Ramos (cell line): ENCODE measurements around the gene RRP12.

Experiments
- in situ Hi-C: fragments of 300-500 bp; cut with MboI; formaldehyde crosslinking; loops from one replicate; pipeline ENCODE4 v1.14.3; 2022; ENCODE audit warnings: low sequenced_read_pairs; ENCODE audit not compliant: unreplicated experiment

The RRP12 gene

GRCh38 chr10:97376413-97376812, 24.7 kb downstream of the RRP12 start:
- in situ Hi-C loops: no loop called here

- in situ Hi-C loops: no loop called here
Observed at GRCh38 chr10:97373456-97373855, 27.7 kb downstream of the RRP12 start.

- in situ Hi-C loops: no loop called here
Observed at GRCh38 chr10:97372233-97372875, 28.8 kb downstream of the RRP12 start.

- in situ Hi-C loops: no loop called here
Observed at GRCh38 chr10:97371696-97372095, 29.4 kb downstream of the RRP12 start.

- in situ Hi-C loops: no loop called here
Observed at GRCh38 chr10:97367126-97367649, 34.0 kb downstream of the RRP12 start.

- in situ Hi-C loops: no loop called here
Observed at GRCh38 chr10:97366572-97366971, 34.6 kb downstream of the RRP12 start.

- in situ Hi-C loops: no loop called here
Observed at GRCh38 chr10:97365761-97366351, 35.3 kb downstream of the RRP12 start.

GRCh38 chr10:97363071-97363470, 38.1 kb downstream of the RRP12 start:
- in situ Hi-C loops: no loop called here

- in situ Hi-C loops: no loop called here
Observed at GRCh38 chr10:97362310-97363033, 38.7 kb downstream of the RRP12 start.

GRCh38 chr10:97361537-97361901, 39.6 kb downstream of the RRP12 start:
- in situ Hi-C loops: no loop called here

- in situ Hi-C loops: no loop called here
Observed at GRCh38 chr10:97360705-97361536, 40.2 kb downstream of the RRP12 start.

- in situ Hi-C loops: no loop called here
Observed at GRCh38 chr10:97358781-97359180, 42.4 kb downstream of the RRP12 start.

GRCh38 chr10:97358349-97358748, 42.8 kb downstream of the RRP12 start:
- in situ Hi-C loops: no loop called here

- in situ Hi-C loops: no loop called here
Observed at GRCh38 chr10:97356918-97357317, 44.2 kb downstream of the RRP12 start.

- in situ Hi-C loops: no loop called here
Observed at GRCh38 chr10:97356318-97356914, 44.7 kb downstream of the RRP12 start.

GRCh38 chr10:97355571-97355975, 45.6 kb downstream of the RRP12 start:
- in situ Hi-C loops: no loop called here

- in situ Hi-C loops: no loop called here
Observed at GRCh38 chr10:97353945-97354344, 47.2 kb downstream of the RRP12 start.

GRCh38 chr10:97349752-97350513, 51.2 kb downstream of the RRP12 start:
- in situ Hi-C loops: no loop called here

- in situ Hi-C loops: no loop called here
Observed at GRCh38 chr10:97347317-97347716, 53.8 kb downstream of the RRP12 start.
